CD4-positive, alpha-beta memory T cell (primary cell): ENCODE results near the gene MAP3K7CL. TPM values are rescaled to one million over a fixed set of nuclear protein-coding genes. Genes with fewer than 3 reads are reported as not detected.

Experiments used
- CTCF ChIA-PET: fragments of 350-600 bp; sonication (Branson Sonifier 250); formaldehyde crosslinking; loops from one replicate; lab custom pipeline; 2021; ENCODE audit warnings: inconsistent platforms; ENCODE audit not compliant: partially characterized antibody; lab: Charles Lee
- POLR2A ChIA-PET: fragments of 350-600 bp; sonication (Branson Sonifier 250); formaldehyde crosslinking; loops from one replicate; lab custom pipeline; 2021; ENCODE audit not compliant: partially characterized antibody; lab: Charles Lee
- DNase-seq, 5 donors: peaks; one replicate each; pipeline versions ENCODE4 v3.0.0 to v3.0.0-alpha.2; 2020 to 2022; ENCODE audit warnings: mixed read lengths in 1 of 5
- H3K27ac ChIP-seq: one replicate; pipeline ENCODE4 v1.7.0; 2013; ENCODE audit warnings: low read depth, low read length
- H3K27me3 ChIP-seq: 2 replicates; pipeline ENCODE4 v1.7.0; 2013; ENCODE audit warnings: mild to moderate bottlenecking, low read length, moderate library complexity; ENCODE audit not compliant: insufficient read depth
- H3K36me3 ChIP-seq: 2 replicates; pipeline ENCODE4 v1.7.0; 2013; ENCODE audit warnings: mild to moderate bottlenecking, low read length, moderate library complexity; ENCODE audit not compliant: insufficient read depth
- H3K4me1 ChIP-seq: 2 replicates; pipeline ENCODE4 v1.7.0; 2013; ENCODE audit warnings: mild to moderate bottlenecking, low read length, moderate library complexity; ENCODE audit not compliant: insufficient read depth
- H3K4me3 ChIP-seq, 2 donors: one replicate each; pipeline ENCODE4 v1.7.0; 2013; ENCODE audit warnings: low read length in 2 of 2, mild to moderate bottlenecking in 1 of 2
- H3K9me3 ChIP-seq, 2 donors: one replicate each; pipeline ENCODE4 v1.7.0; 2013; ENCODE audit warnings: low read length in 2 of 2, control low read depth in 1 of 2; ENCODE audit not compliant: control insufficient read depth in 1 of 2
- H3K27ac Mint-ChIP-seq, 7 donors: one replicate each; pipeline ENCODE4 v1.8.0; 2020 to 2021; ENCODE audit warnings: mixed read lengths in 7 of 7, mild to moderate bottlenecking in 6 of 7, inconsistent platforms in 3 of 7, moderate library complexity in 3 of 7
- H3K27me3 Mint-ChIP-seq, 2 donors: one replicate each; pipeline ENCODE4 v1.8.0; 2020 to 2021; ENCODE audit warnings: mixed read lengths in 2 of 2
- H3K36me3 Mint-ChIP-seq, 2 donors: one replicate each; pipeline ENCODE4 v1.8.0; 2020 to 2021; ENCODE audit warnings: mixed read lengths in 2 of 2, inconsistent platforms in 1 of 2, mild to moderate bottlenecking in 1 of 2
- H3K4me1 Mint-ChIP-seq, 4 donors: one replicate each; pipeline ENCODE4 v1.8.0; 2020 to 2021; ENCODE audit warnings: mixed read lengths in 4 of 4, mild to moderate bottlenecking in 1 of 4
- H3K4me3 Mint-ChIP-seq, 8 donors: one replicate each; pipeline ENCODE4 v1.8.0; 2020 to 2021; ENCODE audit warnings: mixed read lengths in 8 of 8, mild to moderate bottlenecking in 7 of 8, moderate library complexity in 6 of 8, inconsistent platforms in 3 of 8
- H3K9me3 Mint-ChIP-seq, 8 donors: one replicate each; pipeline ENCODE4 v1.8.0; 2020 to 2021; ENCODE audit warnings: mixed read lengths in 8 of 8, mild to moderate bottlenecking in 5 of 8, inconsistent platforms in 3 of 8, moderate library complexity in 1 of 8
- intact Hi-C: fragments of 100-400 bp; cut with micrococcal nuclease; formaldehyde crosslinking; loops from one replicate; pipeline ENCODE4 v1.15.1; 2023
- polyA plus RNA-seq, 2 donors: library from polyadenylated mRNA; unstranded; fragments of 300-500 nt; fragmentation: Illumina TruSeq; gene quantifications; one replicate each; pipeline ENCODE4 v1.2.3, GENCODE V29; 2021
- total RNA-seq, 2 experiments: library from RNA; stranded (reverse); gene quantifications; one replicate each; pipeline ENCODE4 v1.2.3, GENCODE V29; 2021

MAP3K7CL gene
- total and polyA plus RNA-seq, 4 experiments from 2014 or later: 2.8 to 10.3 (median 7.4) TPM

DNA sequence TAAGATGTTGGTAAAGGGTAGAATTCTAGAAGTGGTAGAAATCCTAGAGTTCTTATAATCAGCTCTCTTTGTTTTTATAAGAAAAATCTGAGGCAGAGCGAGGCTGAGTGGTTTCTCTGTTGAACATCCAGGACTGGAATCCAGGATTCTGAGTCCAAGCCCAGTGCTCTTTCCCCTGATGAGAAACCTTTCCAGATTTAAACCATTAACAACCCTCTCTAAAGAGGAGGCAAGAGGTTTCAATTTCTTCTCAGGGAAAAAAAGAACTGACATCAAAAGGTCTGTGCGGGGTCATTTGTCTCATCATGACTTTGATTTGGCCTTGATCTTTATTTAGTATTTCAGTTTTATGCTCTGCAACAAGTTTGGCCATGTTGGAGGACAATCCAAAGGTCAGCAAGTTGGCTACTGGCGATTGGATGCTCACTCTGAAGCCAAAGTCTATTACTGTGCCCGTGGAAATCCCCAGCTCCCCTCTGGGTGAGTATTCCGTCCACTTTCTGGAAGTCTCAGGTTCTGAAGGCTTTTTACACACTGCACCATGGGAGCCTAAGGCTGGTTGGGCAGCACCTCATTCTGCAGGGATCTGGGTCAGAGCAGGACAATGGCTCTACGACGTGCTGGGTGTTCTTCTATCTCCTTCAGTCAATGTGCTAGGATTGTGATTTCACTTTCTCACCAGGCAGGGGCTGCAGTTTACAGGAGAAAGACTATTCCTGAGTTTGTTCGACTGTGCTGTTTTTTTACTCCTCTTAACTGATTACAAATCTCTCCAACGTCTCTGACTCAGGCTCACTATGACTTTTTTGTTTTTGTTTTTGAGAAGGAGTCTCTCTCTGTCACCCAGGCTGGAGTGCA is 38.1 kb upstream of the MAP3K7CL start:
- H3K4me1 Mint-ChIP-seq: no peaks in the 10 kb centered on the region
- Histone ChIP-seq H3K27me3 (no peaks in the 10 kb centered on the region), H3K4me1 (no peaks in the 10 kb centered on the region), H3K4me3 (no peak overlapping the region), H3K27ac (no peak overlapping the region), H3K9me3 (no peaks in the 10 kb centered on the region), H3K36me3 (no peaks in the 10 kb centered on the region)
- no peak overlapping the region for H3K27ac Mint-ChIP-seq
- H3K36me3 Mint-ChIP-seq: peaks cover 4 to 26% of the 10 kb centered on the region in 2 donors
- no peak for DNase-seq
- no peak overlapping the region for H3K4me3 Mint-ChIP-seq
- H3K27me3 Mint-ChIP-seq: no peaks in the 10 kb centered on the region
- ChIA-PET POLR2A (no interaction called here), CTCF (interaction anchor here (1.1 to 15.1 kb wide), 8 partner anchors 13 to 282 kb away, joined by 3 to 241 read pairs (median 6); partner anchors contain the start of gene BACH1)
- intact Hi-C loops: no loop called here
- no peaks in the 10 kb centered on the region for H3K9me3 Mint-ChIP-seq

DNA sequence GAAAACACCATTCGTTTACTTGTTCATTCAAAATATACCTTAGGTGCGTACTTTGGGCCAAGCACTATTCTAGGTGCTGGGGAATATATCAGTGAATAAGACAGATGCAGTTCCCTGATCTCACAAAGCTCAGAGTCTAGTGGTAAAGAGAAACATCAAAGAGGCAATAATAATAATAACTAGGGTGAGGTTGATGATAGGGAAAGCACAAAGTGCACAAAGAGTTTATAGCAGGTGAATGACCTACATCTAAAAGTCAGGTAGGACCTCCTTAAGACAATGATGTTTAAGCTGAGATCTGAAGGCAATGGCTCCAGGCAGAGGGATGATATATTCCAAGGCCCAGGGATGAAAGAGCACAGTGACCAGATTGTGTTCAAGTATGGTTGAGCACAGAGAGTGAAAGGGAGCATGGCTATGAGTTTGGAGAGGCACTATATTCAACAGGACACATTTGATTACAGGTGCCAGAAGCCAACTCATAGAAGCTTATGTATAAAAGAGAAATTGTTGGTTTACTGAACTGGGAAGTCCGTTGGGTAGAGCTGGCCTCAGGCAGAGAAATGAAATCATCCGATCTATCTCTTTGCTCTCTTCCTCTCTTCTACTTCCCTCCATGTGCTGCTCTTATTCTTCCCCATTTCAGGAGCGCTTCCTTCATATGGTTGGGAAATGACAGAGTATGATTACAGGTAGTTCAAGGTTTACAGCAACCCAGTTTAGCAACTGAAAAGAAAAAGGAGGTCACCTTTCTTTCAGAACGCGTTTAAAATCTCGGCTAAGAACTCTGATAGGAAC is 34.0 kb upstream of the MAP3K7CL start:
- no peaks in the 10 kb centered on the region for H3K27me3 ChIP-seq
- POLR2A ChIA-PET: no interaction called here
- H3K9me3 ChIP-seq: no peaks in the 10 kb centered on the region
- Mint-ChIP-seq H3K4me3 (no peak overlapping the region), H3K4me1 (no peaks in the 10 kb centered on the region), H3K9me3 (no peaks in the 10 kb centered on the region), H3K27me3 (no peaks in the 10 kb centered on the region), H3K36me3 (peaks cover 7 to 27% of the 10 kb centered on the region in 2 donors), H3K27ac (no peak overlapping the region)
- H3K27ac ChIP-seq: no peak overlapping the region
- no peaks in the 10 kb centered on the region for H3K36me3 ChIP-seq
- intact Hi-C loops: no loop called here
- no peaks in the 10 kb centered on the region for H3K4me1 ChIP-seq
- no peak overlapping the region for H3K4me3 ChIP-seq
- CTCF ChIA-PET: interaction anchor here (0.9 to 15.1 kb wide), 5 partner anchors 9 to 278 kb away, joined by 3 to 241 read pairs (median 3); no protein-coding TSS in a partner anchor
- DNase-seq: no peak

DNA sequence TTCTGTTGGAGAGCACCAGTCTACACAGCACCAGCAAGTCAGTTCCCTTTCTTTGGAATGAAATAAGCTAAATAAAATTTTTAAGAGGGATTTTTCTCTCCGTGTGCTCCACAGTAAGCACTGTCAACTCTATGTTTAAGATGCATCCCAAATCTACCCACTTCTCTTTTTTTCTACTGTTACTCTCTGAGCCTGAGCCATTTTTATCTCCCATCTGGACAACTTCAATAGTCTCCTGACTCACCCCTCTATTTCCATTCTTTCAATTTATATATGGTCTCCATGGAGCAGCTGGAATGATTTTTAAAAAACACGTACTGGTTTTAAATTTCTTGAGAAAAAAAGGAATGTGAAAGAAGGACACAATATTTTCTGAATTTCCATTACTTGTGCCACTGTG is 32.3 kb upstream of the MAP3K7CL start:
- ChIA-PET CTCF (interaction anchor here (0.8 to 15.1 kb wide), 3 partner anchors 11 to 276 kb away, joined by 4 to 241 read pairs (median 6); no protein-coding TSS in a partner anchor), POLR2A (no interaction called here)
- Histone ChIP-seq H3K9me3 (no peaks in the 10 kb centered on the region), H3K27ac (no peak overlapping the region), H3K4me1 (no peaks in the 10 kb centered on the region), H3K4me3 (no peak overlapping the region), H3K36me3 (no peaks in the 10 kb centered on the region), H3K27me3 (no peaks in the 10 kb centered on the region)
- no peaks in the 10 kb centered on the region for H3K9me3 Mint-ChIP-seq
- no peak for DNase-seq
- H3K4me3 Mint-ChIP-seq: no peak overlapping the region
- peaks cover 7 to 18% of the 10 kb centered on the region in 2 donors for H3K36me3 Mint-ChIP-seq
- no peaks in the 10 kb centered on the region for H3K4me1 Mint-ChIP-seq
- no peaks in the 10 kb centered on the region for H3K27me3 Mint-ChIP-seq
- no peak overlapping the region for H3K27ac Mint-ChIP-seq
- intact Hi-C loops: no loop called here

DNA sequence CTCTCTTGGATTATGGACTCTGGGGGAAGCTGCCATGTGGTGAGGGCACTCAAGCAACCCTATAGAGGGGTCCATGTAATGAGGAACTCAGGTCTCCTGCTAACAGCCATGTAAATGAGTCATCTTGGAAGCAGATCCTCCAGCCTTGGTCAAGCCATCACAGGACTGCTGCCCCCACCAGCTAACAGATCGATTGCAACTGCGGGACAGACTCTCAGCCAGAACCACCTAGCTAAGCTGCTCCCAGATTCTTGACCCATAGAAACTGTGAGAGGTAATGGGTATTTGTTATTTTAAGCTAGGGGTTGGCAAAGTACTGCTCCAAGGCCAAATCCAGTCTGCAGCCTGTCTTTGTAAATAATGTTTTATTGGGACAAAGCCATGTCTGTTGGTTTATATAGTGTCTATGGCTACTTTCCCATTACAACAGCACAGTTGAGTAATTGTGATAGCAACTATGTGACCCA is 27.6 kb upstream of the MAP3K7CL start:
- DNase-seq: no peak
- ChIA-PET CTCF (no interaction called here), POLR2A (no interaction called here)
- Histone ChIP-seq H3K27me3 (no peaks in the 10 kb centered on the region), H3K4me1 (no peaks in the 10 kb centered on the region), H3K4me3 (no peak overlapping the region), H3K9me3 (no peaks in the 10 kb centered on the region), H3K27ac (no peak overlapping the region), H3K36me3 (no peaks in the 10 kb centered on the region)
- H3K27me3 Mint-ChIP-seq: no peaks in the 10 kb centered on the region
- H3K4me3 Mint-ChIP-seq: no peak overlapping the region
- peaks cover 0 to 1% (median 0%) of the 10 kb centered on the region in 8 donors for H3K9me3 Mint-ChIP-seq
- H3K27ac Mint-ChIP-seq: no peak overlapping the region
- no peaks in the 10 kb centered on the region for H3K4me1 Mint-ChIP-seq
- peaks cover 8 to 13% of the 10 kb centered on the region in 2 donors for H3K36me3 Mint-ChIP-seq
- intact Hi-C loops: no loop called here

DNA sequence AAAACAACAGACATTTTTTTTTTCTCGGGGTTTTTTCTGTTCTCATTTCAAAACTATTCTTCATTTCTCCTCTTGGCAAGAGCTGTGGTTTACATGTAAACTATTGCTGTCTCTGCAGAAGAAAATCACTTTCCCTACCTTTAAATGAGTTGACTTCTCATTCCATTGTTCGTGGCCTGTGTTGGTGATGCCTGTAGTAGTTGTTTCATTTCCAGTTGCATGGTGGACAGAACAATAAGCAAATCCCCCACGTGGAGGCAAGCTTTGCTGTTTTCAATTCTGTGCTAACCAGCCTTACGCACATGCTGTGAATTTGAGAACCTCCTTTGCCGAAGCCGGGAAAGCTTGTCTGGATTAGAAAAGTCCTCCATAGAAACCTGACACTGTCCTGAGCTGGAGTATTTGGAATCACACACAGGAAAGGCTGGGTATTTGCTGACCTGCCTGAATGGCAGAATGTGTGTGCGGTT is 26.2 kb upstream of the MAP3K7CL start:
- Histone ChIP-seq H3K4me3 (no peak overlapping the region), H3K36me3 (no peaks in the 10 kb centered on the region), H3K27ac (no peak overlapping the region), H3K9me3 (no peaks in the 10 kb centered on the region), H3K27me3 (no peaks in the 10 kb centered on the region), H3K4me1 (no peaks in the 10 kb centered on the region)
- ChIA-PET POLR2A (no interaction called here), CTCF (no interaction called here)
- Mint-ChIP-seq H3K36me3 (peaks cover 8 to 13% of the 10 kb centered on the region in 2 donors), H3K4me1 (no peaks in the 10 kb centered on the region), H3K4me3 (no peak overlapping the region), H3K27ac (no peak overlapping the region), H3K27me3 (no peaks in the 10 kb centered on the region), H3K9me3 (peaks cover 0 to 1% (median 0%) of the 10 kb centered on the region in 8 donors)
- no peak for DNase-seq
- intact Hi-C loops: no loop called here

DNA sequence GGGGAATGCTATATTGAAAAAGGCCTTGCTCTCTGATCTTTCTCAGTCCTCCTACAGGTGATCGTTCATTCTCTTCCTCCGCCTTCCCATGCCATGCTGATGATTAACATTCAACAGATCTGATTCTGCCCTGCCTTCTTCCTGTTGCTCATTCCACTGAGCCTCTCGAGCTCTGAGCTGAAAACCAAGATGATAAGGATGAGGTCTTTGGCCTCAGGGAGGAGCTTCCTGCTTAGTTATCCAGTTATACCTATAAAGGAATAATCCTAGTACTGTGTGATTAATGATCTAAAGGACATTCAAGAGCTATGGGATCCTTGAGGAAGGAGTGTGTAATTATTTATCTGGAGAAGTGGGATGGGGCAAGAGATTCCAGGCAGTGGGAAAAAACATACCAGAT is 25.2 kb upstream of the MAP3K7CL start:
- intact Hi-C loops: no loop called here
- Histone ChIP-seq H3K36me3 (no peaks in the 10 kb centered on the region), H3K27me3 (no peaks in the 10 kb centered on the region), H3K9me3 (no peaks in the 10 kb centered on the region), H3K4me3 (no peak overlapping the region), H3K4me1 (no peaks in the 10 kb centered on the region), H3K27ac (no peak overlapping the region)
- H3K36me3 Mint-ChIP-seq: peaks cover 9 to 11% of the 10 kb centered on the region in 2 donors
- H3K4me1 Mint-ChIP-seq: no peaks in the 10 kb centered on the region
- no peaks in the 10 kb centered on the region for H3K27me3 Mint-ChIP-seq
- peaks cover 0 to 1% (median 0%) of the 10 kb centered on the region in 8 donors for H3K9me3 Mint-ChIP-seq
- no peak overlapping the region for H3K4me3 Mint-ChIP-seq
- ChIA-PET CTCF (interaction anchor here (0.6 to 1.6 kb wide), 5 partner anchors 9 to 269 kb away, joined by 3 to 9 read pairs (median 4); no protein-coding TSS in a partner anchor), POLR2A (interaction anchor here (1.0 kb wide), 1 partner anchor 195 kb away, joined by 3 read pairs; no protein-coding TSS in a partner anchor)
- H3K27ac Mint-ChIP-seq: no peak overlapping the region
- no peak for DNase-seq
